ENCODE measurements around the gene CD28. TPM values are rescaled to one million over a fixed set of nuclear protein-coding genes. Genes with fewer than 3 reads are reported as not detected.

Gene CD28
- total and polyA plus RNA-seq, 2 donors (not counting 3 experiments of a cell fraction or from before 2014, with no cell fraction given), result 0.15 TPM; not detected in 1

GRCh38 chr2:203744091-203744490 is 37.7 kb downstream of the CD28 start:
- H2AFZ ChIP-seq (ENCODE audit: low read depth, low read length), result no peak overlapping the region
- no peaks in the 10 kb centered on the region for H3K27me3 ChIP-seq (ENCODE audit: control insufficient read depth in 2 of 2, insufficient read depth in 2 of 2, low read length in 2 of 2)
- no peak overlapping the region for H3K27ac ChIP-seq (ENCODE audit: insufficient read depth, low read depth, low read length)
- dilution Hi-C loops (cut with MboI; ENCODE audit: extremely low pct_ligation_motif_present, low sequenced_read_pairs), result no loop called here
- intact Hi-C loops (cut with micrococcal nuclease), result no loop called here
- H4K20me1 ChIP-seq (replicated peaks; ENCODE audit: control insufficient read depth, extremely low read depth, insufficient read depth, low read length), result no peaks in the 10 kb centered on the region
- TF ChIP-seq GATA2 (IDR thresholded peaks at IDR 0.05; ENCODE audit: insufficient read depth, insufficient read length, low read depth, low read length) (no peak), MYC (IDR thresholded peaks at IDR 0.05; ENCODE audit: low read depth, low read length) (no peak), FOS (IDR thresholded peaks at IDR 0.05; ENCODE audit: borderline replicate concordance, insufficient read depth, low read length) (no peak), CTCF (IDR thresholded peaks at IDR 0.05; ENCODE audit: extremely low read depth in 1 of 2, insufficient read depth in 1 of 2, low read depth in 1 of 2, low read length in 2 of 2) (no peak), POLR2A (IDR thresholded peaks at IDR 0.05; ENCODE audit: low read depth, low read length) (no peak), JUN (IDR thresholded peaks at IDR 0.05; ENCODE audit: borderline replicate concordance, insufficient read depth, insufficient read length, low read depth) (no peak), MAX (IDR thresholded peaks at IDR 0.05; ENCODE audit: insufficient read depth, insufficient read length) (no peak), EZH2 (IDR thresholded peaks at IDR 0.05; ENCODE audit: borderline replicate concordance, low read depth, low read length, severe bottlenecking) (no peak), POLR2AphosphoS5 (IDR thresholded peaks at IDR 0.05; ENCODE audit: insufficient read depth, low read depth, low read length) (no peak)
- no peaks in the 10 kb centered on the region for H3K9me3 ChIP-seq (replicated peaks; ENCODE audit: control insufficient read depth, insufficient read depth, low read length)
- H3K79me2 ChIP-seq (ENCODE audit: control insufficient read depth, insufficient read depth, low read length), result no peaks in the 10 kb centered on the region
- H3K9me1 ChIP-seq (replicated peaks; ENCODE audit: control insufficient read depth, extremely low read depth, insufficient read depth, low read length), result no peaks in the 10 kb centered on the region
- FAIRE-seq (no peak), DNase-seq (ENCODE audit: low read depth, low spot score) (no peak)
- peaks cover 6% of the 10 kb centered on the region for H3K4me1 ChIP-seq (ENCODE audit: control insufficient read depth, extremely low read depth, insufficient read depth, low read length)
- no peaks in the 10 kb centered on the region for H3K36me3 ChIP-seq (ENCODE audit: control insufficient read depth in 2 of 2, extremely low read depth in 1 of 2, insufficient read depth in 2 of 2, low read length in 2 of 2)
- ChIA-PET POLR2A (no interaction called here), CTCF (interaction anchor here (0.9 kb wide), 1 partner anchor 45 kb away, joined by 3 read pairs; no protein-coding TSS in a partner anchor)
- no TSS peak for BruUV-seq (replicated peaks)
- no peak overlapping the region for H3K4me2 ChIP-seq (ENCODE audit: insufficient read depth, low read length)
- no peak overlapping the region for H3K4me3 ChIP-seq (replicated peaks in 1 of 3; ENCODE audit: insufficient read depth in 1 of 3, low read depth in 1 of 3, low read length in 3 of 3)
- H3K9ac ChIP-seq (replicated peaks; ENCODE audit: extremely low read depth, insufficient read depth, low read length), result no peak overlapping the region
